OCI-LY1 (cell line): ENCODE measurements around the gene TEPSIN.

Source experiments
- CTCF ChIP-seq: fragments of 200-600 bp; sonication (generic), shearing (Covaris generic); IDR thresholded peaks from 2 replicates; pipeline ENCODE4 v1.5.1; 2017; ENCODE audit warnings: mild to moderate bottlenecking, antibody characterized with exemption, low read length, moderate library complexity, mixed read lengths
- EZH2 ChIP-seq: fragments of 200-600 bp; sonication (generic), shearing (Covaris generic); IDR thresholded peaks from 2 replicates; pipeline ENCODE4 v1.8.0; 2017; ENCODE audit warnings: borderline replicate concordance, mixed run types, mild to moderate bottlenecking, antibody characterized with exemption, low read length, moderate library complexity, mixed read lengths

- TF ChIP-seq CTCF (no peak), EZH2 (no peak)
Observed at GRCh38 chr17:81188491-81188840, 50.4 kb downstream of the TEPSIN start.
